Stimulated activated CD4-positive, alpha-beta T cell treated with anti-CD3 and anti-CD28 coated beads, TNF-alpha, amount 100 ng/mL, for 4 hours (primary cell): ENCODE data around the gene SGK1.

Source experiments
- DNase-seq, 3 experiments: peaks; one replicate each; pipeline ENCODE4 v3.0.0-alpha.2; 2020; ENCODE audit warnings: low read depth in 3 of 3

Gene SGK1

DNA sequence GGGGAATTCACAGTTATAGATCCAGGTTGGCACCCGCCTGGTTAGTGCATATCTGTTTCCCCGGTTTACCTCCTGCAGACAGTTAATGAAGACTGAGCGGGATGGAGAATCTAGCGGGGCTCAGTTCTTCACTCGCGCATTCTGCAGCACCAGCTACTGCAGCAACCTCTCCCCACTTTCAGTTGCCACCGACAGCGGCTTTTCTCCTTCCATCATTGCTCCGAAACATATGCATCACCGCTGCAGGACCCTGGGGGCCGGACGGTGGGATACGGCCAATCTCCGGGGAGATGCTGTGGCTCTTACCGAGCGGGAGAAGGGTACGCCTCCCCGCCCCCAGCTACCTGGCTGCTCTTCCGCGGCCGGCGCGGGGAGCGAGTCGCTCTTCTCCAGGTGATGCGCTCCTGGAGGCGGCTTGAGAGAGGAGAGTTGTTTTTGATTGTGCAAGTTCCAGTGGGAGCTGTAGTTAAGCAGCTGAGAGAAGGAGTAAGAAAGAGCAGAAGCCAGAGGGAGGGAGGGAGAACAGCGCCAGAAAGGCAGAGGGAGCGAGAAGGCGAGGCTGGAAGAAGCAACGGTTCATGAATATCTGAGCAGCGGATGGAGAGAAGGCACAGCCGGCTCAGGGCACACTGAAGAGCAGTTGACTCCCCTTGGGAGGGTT, at the start of gene SGK1:
Gene SGK1, minus strand, starts transcription at position 642 of the 661 bp plus-strand sequence. CDS start 652 bp downstream, outside the sequence.
- DNase-seq = peak in 1 of 3 experiments; percentile 12

- DNase-seq = no peak
Observed at GRCh38 chr6:134363323-134364039, 45.6 kb upstream of the SGK1 start.

DNA sequence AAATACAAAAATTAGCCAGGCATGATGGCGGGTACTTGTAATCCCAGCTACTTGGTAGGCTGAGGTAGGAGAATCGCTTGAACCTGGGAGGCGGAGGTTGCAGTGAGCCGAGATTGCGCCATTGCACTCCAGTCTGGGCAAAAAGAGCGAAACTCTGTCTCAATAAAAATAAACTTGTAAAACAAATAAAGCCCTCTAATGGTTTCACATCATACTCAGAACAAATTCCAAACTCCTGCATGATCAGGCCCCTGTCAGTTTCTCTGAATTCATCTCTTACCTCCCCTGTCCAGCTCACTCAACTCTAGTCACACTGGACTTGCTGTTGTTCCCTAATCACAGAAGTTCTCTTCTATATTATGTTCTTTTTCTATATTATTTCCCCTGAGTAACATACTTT, 43.1 kb upstream of the SGK1 start:
- DNase-seq = no peak

DNA sequence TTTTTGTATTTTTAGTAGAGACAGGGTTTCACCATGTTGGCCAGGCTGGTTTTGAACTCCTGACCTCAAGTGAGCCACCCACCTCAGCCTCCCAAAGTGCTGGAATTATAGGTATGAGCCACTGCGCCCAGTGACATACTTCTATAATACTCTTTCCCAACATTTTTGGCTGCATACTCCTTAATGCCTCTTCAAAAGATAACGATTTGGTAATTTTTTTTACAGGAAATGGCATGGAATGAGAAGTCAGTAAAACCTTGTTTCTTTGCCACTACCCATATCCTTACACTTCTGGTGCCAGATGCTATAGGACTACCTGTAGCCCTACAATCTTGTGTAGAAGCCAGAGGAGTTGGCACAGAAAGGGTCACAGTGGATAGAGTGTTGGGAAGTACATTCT, 41.4 kb upstream of the SGK1 start:
- DNase-seq = no peak

GRCh38 chr6:134358320-134358719, 40.4 kb upstream of the SGK1 start:
- DNase-seq = no peak

DNA sequence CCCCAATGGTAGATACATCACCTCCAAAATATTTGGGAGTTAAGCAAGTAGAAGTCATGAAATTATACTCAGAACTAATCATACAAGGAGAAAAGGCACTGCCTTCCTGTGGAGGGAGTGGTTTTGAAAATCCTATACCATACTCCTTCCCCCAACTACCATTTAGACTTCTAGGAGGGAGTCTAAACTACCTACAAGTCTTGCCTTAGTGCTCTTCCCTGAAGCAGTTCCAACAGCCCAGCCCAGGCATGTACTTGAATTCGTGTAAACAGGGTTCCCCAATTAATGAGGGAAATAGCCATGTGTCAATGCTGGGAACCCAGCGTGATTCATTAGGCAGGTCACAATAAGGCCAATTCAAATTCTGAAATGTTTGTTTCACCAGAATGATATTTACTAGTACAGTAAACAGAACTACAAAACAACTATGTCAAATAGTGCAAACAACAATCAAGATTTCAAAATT, 39.1 kb upstream of the SGK1 start:
- no peak for DNase-seq

DNA sequence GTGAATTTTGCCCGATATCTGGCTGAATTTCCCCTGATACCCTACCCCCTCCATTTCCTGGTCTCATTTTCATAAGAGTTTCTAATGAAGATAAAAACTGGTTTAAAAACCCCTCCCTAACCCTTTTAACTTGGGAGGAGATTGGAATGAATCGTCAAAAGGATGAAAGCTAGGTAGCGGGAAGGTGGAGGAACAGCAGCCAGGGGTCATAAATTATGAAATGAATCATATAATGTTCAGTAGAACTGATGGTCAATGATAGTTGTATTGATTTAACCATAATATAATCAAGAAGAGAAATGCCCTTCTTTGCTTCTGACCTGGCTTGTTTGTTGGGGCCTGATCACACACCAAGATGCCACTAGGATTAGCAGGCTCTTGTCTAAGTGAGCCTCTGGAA, 38.5 kb upstream of the SGK1 start:
- no peak for DNase-seq

DNA sequence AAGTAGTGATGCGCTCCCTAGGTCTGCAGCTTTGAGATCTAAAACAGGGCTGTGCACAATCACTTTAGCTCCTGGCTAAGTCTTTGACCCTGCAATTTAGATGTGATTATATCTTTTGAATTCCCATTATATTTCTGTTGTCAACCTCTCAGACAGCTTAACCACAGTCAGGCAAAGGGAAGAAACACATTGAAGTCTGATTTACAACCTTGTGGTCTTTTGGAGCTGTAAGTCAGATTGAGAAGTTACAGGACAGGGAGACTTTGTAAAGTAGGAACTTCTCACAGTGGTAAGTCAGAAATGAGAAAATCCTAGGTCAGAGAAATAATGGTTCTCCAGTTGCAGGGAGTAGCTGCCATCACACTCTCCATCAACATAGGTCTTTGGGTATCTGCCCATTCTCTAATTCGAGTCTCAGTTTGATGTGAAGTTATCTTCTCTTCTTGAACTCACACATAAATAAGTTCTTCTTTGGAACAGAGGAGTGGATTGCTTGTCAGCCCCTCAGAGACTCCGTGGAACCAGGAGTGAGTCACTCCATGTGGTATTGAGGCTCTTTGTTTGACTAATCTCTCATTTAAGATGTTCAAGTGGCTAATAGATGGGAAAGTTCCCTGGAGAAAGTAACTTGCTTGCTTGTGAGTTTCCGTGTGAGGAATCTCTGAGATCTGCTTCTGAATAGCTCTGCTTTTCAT, 35.0 kb upstream of the SGK1 start:
- DNase-seq = no peak

GRCh38 chr6:134351615-134352474, 33.9 kb upstream of the SGK1 start:
- DNase-seq = no peak

GRCh38 chr6:134347885-134348805, 30.2 kb upstream of the SGK1 start:
- DNase-seq = no peak

GRCh38 chr6:134346932-134347545, 29.1 kb upstream of the SGK1 start:
- no peak for DNase-seq

DNA sequence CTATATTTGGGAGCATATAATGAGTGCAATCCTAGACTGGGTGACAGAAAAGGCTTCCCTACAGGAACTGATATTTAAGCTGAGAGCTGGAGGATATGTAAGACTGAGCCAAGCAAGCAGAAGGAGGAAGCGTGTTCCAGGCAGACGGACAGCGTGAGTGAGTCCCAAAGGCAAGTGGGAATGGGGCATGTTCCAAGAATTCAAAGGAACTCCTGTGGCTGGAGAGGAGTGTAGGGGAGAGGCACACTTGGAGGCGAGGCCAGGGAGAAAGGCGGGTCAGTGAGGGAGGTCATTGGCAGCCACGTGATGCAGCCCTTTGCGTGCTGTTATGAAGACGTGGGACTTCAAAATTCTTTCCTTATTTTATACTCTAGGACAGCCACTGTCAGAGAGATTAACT, 27.9 kb upstream of the SGK1 start:
- DNase-seq = no peak

DNA sequence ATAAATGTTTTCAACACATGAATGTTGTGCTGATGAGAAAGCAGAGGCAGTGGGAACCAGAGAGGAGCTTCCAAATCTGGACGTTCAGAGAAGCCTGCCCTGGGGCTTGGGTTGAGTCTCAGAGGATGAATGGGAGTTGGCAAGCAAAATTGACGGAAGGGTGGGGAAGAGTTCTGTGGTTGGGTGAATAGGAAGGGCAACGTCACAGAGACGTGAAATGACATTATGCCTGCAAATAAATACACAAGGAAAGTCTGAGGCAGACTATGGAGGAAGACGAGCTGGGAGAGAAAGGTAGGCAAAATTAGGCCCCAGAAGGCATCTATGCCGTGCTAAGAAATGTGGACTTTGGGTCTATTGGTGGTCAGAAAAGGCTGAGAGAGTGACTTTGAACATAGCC, 25.2 kb upstream of the SGK1 start:
- DNase-seq = no peak

DNA sequence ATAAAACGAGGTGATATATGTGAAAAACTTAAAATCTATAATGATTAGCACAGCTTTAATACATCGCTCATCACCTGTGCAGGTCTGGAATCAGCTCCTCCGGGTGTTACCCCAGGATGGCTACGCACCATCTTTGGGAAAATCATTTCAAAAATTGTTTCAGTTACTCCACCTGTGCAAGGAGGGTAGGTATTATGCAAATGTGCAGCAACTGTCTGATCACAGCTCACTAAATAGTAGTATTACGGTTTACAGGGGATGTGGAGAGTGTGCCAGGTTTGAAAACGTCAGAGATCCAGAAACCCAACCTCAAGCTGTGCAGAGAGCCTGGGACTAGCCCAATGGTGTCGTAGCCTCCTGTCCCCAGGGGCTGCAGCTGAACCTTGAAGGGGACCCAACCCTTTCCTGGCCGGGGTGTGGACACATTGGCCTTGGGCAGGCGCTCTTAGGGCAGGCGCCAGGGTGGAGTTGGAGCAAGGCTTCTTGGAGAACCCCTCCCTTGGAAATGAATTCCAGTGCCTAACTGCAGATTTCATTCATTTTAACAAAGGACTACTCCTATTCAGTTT, 24.2 kb upstream of the SGK1 start:
- DNase-seq = no peak

GRCh38 chr6:134340179-134340975, 22.5 kb upstream of the SGK1 start:
- DNase-seq = no peak

GRCh38 chr6:134339216-134339615, 21.3 kb upstream of the SGK1 start:
- DNase-seq = no peak

- no peak for DNase-seq
Observed at GRCh38 chr6:134331256-134331655, 13.3 kb upstream of the SGK1 start.

- DNase-seq = no peak
Observed at GRCh38 chr6:134330555-134330954, 12.6 kb upstream of the SGK1 start.

GRCh38 chr6:134328792-134329191, 10.9 kb upstream of the SGK1 start:
- DNase-seq = no peak
